ENCODE measurements around the gene MEN1. TPM values are rescaled to one million over a fixed set of nuclear protein-coding genes. Genes with fewer than 3 reads are reported as not detected.

The MEN1 gene
- polyA plus RNA-seq, 3 donors = 9.4 to 26.2 (median 10.0) TPM

DNA sequence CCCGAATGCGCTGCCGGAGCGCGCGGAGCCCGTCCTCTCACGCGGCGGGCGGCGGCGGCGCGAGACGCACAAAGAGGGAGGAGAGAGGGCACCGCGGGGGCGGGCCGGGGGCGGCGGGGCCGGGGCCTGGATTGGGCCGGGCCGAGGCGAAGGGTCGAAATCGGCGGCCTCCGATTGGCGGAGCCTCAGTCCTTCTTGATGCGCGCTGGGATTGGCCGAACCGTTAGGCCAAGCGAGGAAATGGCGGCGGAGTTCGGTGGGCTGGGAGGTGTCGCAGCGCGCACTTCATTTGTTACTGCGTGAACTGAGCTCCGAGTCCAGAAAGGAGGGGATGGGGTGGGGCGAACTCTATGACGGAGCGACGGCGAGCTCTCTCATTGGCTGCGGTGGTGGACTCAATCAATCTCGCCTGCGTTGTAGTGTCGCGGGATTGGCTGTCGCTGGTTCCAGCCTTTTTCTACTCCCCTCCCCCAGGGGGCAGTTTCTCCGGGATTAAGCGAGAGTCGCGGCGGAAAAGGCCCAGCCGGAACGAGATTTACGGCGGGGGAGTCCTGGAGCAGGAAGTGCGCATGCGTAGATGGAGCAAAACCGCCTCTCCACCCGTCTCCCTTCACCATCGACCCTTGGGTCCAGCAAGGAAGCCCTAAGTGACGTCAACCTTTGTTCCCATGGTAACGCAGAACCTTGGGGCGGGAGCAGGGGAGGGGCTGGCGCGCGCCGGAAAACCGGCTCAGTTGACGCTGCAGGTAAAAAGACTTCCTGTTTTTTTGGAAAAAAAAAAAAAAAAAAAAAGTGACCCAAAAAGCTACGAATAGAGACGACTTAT, 31.7 kb downstream of the MEN1 start, which contains the start of gene SF1:
TSS of gene SF1 (minus strand) at position 70 of the 826 bp plus-strand sequence. CDS start 150 bp downstream, outside the sequence.
- Mint-ChIP-seq H3K27ac (peak within 1 kb of the TSS; percentile 96 to 98 (median 97)), H3K9me3 (no peaks in the 10 kb centered on the region), H3K27me3 (ENCODE audit: low read depth in 3 of 3) (no peaks in the 10 kb centered on the region), H3K4me1 (peaks cover 44% of the 10 kb centered on the region), H3K36me3 (peaks cover 38% of the 10 kb centered on the region in 2 donors), H3K4me3 (peak within 1 kb of the TSS; percentile 90 to 92)
- no peaks in the 10 kb centered on the region for H3K9me3 ChIP-seq (replicated peaks in 1 of 2; ENCODE audit: control insufficient read depth in 1 of 2, insufficient read depth in 1 of 2, low read length in 2 of 2)
- 0% methylated on average over 56 of the region's 80 CpGs for WGBS (ENCODE audit: insufficient coverage)
- H3K9ac ChIP-seq (ENCODE audit: insufficient read depth, low read length, poor library complexity, severe bottlenecking) = peak within 1 kb of the TSS; percentile 95
- H3K27me3 ChIP-seq (ENCODE audit: control insufficient read depth in 2 of 2, insufficient read depth in 2 of 2, low read length in 2 of 2) = no peaks in the 10 kb centered on the region
- TF ChIP-seq CTCF (IDR thresholded peaks at IDR 0.05) = no peak
- peak within 1 kb of the TSS; percentile 82 for H2AFZ ChIP-seq (ENCODE audit: insufficient read depth, low read depth, low read length, poor library complexity, severe bottlenecking)
- H3K27ac ChIP-seq (ENCODE audit: low read depth in 1 of 2, low read length in 2 of 2) = peak within 1 kb of the TSS; percentile 89 to 92
- H3K4me2 ChIP-seq (replicated peaks; ENCODE audit: extremely low read depth, low read length, poor library complexity, severe bottlenecking) = peak within 1 kb of the TSS; percentile 90
- intact Hi-C loops (cut with micrococcal nuclease) = no loop called here
- peak; percentile 99 to 100 (median 100) for DNase-seq
- H3K79me2 ChIP-seq (ENCODE audit: insufficient read depth, low read length) = peaks cover 39% of the 10 kb centered on the region
- H3K36me3 ChIP-seq (replicated peaks in 1 of 2; ENCODE audit: control insufficient read depth in 1 of 2, insufficient read depth in 2 of 2, low read length in 2 of 2) = peaks cover 29 to 33% of the 10 kb centered on the region in 2 donors
- H3K4me3 ChIP-seq (replicated peaks in 1 of 3; ENCODE audit: low read depth in 2 of 3, low read length in 3 of 3) = peak within 1 kb of the TSS; percentile 66 to 98 (median 94)
- H3K4me1 ChIP-seq (ENCODE audit: control insufficient read depth in 1 of 2, insufficient read depth in 2 of 2, low read length in 2 of 2) = peaks cover 22 to 28% of the 10 kb centered on the region in 2 donors
- H4K20me1 ChIP-seq (ENCODE audit: insufficient read depth, low read length) = peaks cover 39% of the 10 kb centered on the region

DNA sequence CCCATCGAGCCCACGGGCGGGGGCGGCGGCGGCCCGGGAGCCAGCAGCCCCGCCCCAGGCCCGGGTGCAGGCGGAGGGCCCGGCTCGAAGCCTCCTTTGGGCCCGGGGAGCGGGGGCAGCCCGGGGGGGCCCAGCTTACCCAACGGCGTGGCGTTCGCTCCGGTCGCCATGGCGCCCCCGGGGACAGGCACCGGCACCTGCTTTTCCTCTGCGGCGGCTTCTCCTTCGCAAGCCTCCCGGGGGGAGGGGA, 32.2 kb downstream of the MEN1 start:
- DNase-seq = no peak
- H3K27ac ChIP-seq (ENCODE audit: low read depth in 1 of 2, low read length in 2 of 2) = peak overlapping the region; percentile 89 to 92
- H3K36me3 Mint-ChIP-seq = peaks cover 43 to 44% of the 10 kb centered on the region in 2 donors
- H3K27me3 Mint-ChIP-seq (ENCODE audit: low read depth in 3 of 3) = no peaks in the 10 kb centered on the region
- H3K9ac ChIP-seq (ENCODE audit: insufficient read depth, low read length, poor library complexity, severe bottlenecking) = peak overlapping the region; percentile 95
- intact Hi-C loops (cut with micrococcal nuclease) = no loop called here
- TF ChIP-seq CTCF (IDR thresholded peaks at IDR 0.05) = no peak
- H3K9me3 ChIP-seq (replicated peaks in 1 of 2; ENCODE audit: control insufficient read depth in 1 of 2, insufficient read depth in 1 of 2, low read length in 2 of 2) = no peaks in the 10 kb centered on the region
- peaks cover 49% of the 10 kb centered on the region for H3K4me1 Mint-ChIP-seq
- peaks cover 44% of the 10 kb centered on the region for H4K20me1 ChIP-seq (ENCODE audit: insufficient read depth, low read length)
- no peak overlapping the region for H2AFZ ChIP-seq (ENCODE audit: insufficient read depth, low read depth, low read length, poor library complexity, severe bottlenecking)
- H3K4me3 ChIP-seq (replicated peaks in 1 of 3; ENCODE audit: low read depth in 2 of 3, low read length in 3 of 3) = peak overlapping the region; percentile 52 to 85 (median 76)
- H3K4me2 ChIP-seq (replicated peaks; ENCODE audit: extremely low read depth, low read length, poor library complexity, severe bottlenecking) = peak overlapping the region; percentile 73
- WGBS (ENCODE audit: insufficient coverage) = 0% methylated on average over 25 of the region's 28 CpGs
- H3K9me3 Mint-ChIP-seq = no peaks in the 10 kb centered on the region
- peaks cover 34 to 38% of the 10 kb centered on the region in 2 donors for H3K36me3 ChIP-seq (replicated peaks in 1 of 2; ENCODE audit: control insufficient read depth in 1 of 2, insufficient read depth in 2 of 2, low read length in 2 of 2)
- peaks cover 44% of the 10 kb centered on the region for H3K79me2 ChIP-seq (ENCODE audit: insufficient read depth, low read length)
- H3K27me3 ChIP-seq (ENCODE audit: control insufficient read depth in 2 of 2, insufficient read depth in 2 of 2, low read length in 2 of 2) = no peaks in the 10 kb centered on the region
- H3K4me1 ChIP-seq (ENCODE audit: control insufficient read depth in 1 of 2, insufficient read depth in 2 of 2, low read length in 2 of 2) = peaks cover 27 to 34% of the 10 kb centered on the region in 2 donors
- peak overlapping the region; percentile 76 to 86 for H3K4me3 Mint-ChIP-seq
- H3K27ac Mint-ChIP-seq = peak overlapping the region in 6 of 7 donors; percentile 96 to 98 (median 98)
